Body of pancreas (tissue), 4 donors: Measurements from ENCODE around the gene CRP.

Source experiments
- CTCF ChIP-seq, 7 experiments: fragments of 450-650 bp in 4 of 7; fragments of 200-600 bp in 3 of 7; sonication (generic) in 3 of 7; IDR thresholded peaks; one replicate each; pipeline ENCODE4 v1.5.1; 2016 to 2019; ENCODE audit warnings: antibody characterized with exemption in 7 of 7
- POLR2A ChIP-seq, 3 donors: fragments of 450-650 bp; IDR thresholded peaks; one replicate each; pipeline ENCODE4 v1.6.1; 2016; ENCODE audit warnings: antibody characterized with exemption in 3 of 3, mild to moderate bottlenecking in 2 of 3

GRCh38 chr1:159699246-159699645 is 15.1 kb downstream of the CRP start:
- no peak for TF ChIP-seq CTCF (IDR thresholded peaks at IDR 0.05)
- no peak for TF ChIP-seq POLR2A (IDR thresholded peaks at IDR 0.05)
